Left kidney (tissue), 2 donors: ENCODE measurements around the gene MAEA. TPM values are rescaled to one million over a fixed set of nuclear protein-coding genes. Genes with fewer than 3 reads are reported as not detected.
"Not testable (repeated sequence)": the region's sequence is repeated elsewhere in the genome, so short reads cannot be mapped to it uniquely, and the experiment has no call there.

Experiments used
- DNase-seq: peaks from one replicate; pipeline ENCODE4 v3.0.0-alpha.2; 2013
- polyA plus RNA-seq: library from polyadenylated mRNA; unstranded; fragments of 120-200 nt; gene quantifications from one replicate; pipeline ENCODE4 v1.2.1, GENCODE V29; 2013; ENCODE audit not compliant: insufficient read length

MAEA gene
- polyA plus RNA-seq, 1 donor = 62.7 TPM

- no peak for DNase-seq
Observed at GRCh38 chr4:1334579-1334895, 44.8 kb downstream of the MAEA start.

GRCh38 chr4:1335193-1335883 is 45.6 kb downstream of the MAEA start:
- not testable (repeated sequence) for DNase-seq

- DNase-seq = no peak
Observed at GRCh38 chr4:1336088-1336491, 46.4 kb downstream of the MAEA start.

GRCh38 chr4:1337376-1337831 is 47.7 kb downstream of the MAEA start:
- DNase-seq = no peak

- DNase-seq = no peak
Observed at GRCh38 chr4:1337951-1338751, 48.5 kb downstream of the MAEA start.

- DNase-seq = no peak
Observed at GRCh38 chr4:1338752-1339414, 49.2 kb downstream of the MAEA start.

- no peak for DNase-seq
Observed at GRCh38 chr4:1339489-1339888, 49.8 kb downstream of the MAEA start.

- DNase-seq = no peak
Observed at GRCh38 chr4:1340181-1340747, 50.6 kb downstream of the MAEA start.

GRCh38 chr4:1340861-1341260 is 51.2 kb downstream of the MAEA start:
- no peak for DNase-seq

- no peak for DNase-seq
Observed at GRCh38 chr4:1342003-1342402, 52.3 kb downstream of the MAEA start.

- no peak for DNase-seq
Observed at GRCh38 chr4:1344696-1345095, 55.0 kb downstream of the MAEA start.

GRCh38 chr4:1345903-1346780 is 56.5 kb downstream of the MAEA start:
- DNase-seq = peak; percentile 74

GRCh38 chr4:1346781-1347409 is 57.2 kb downstream of the MAEA start, which contains the start of gene UVSSA:
Gene UVSSA (plus strand): TSS chr4:1347208. CDS start chr4:1348092, 884 bp downstream.
- peak; percentile 100 for DNase-seq

- peak; percentile 59 for DNase-seq
Observed at GRCh38 chr4:1347410-1347864, 57.7 kb downstream of the MAEA start.

- no peak for DNase-seq
Observed at GRCh38 chr4:1348014-1348513, 58.4 kb downstream of the MAEA start.

- DNase-seq = no peak
Observed at GRCh38 chr4:1348746-1349145, 59.1 kb downstream of the MAEA start.

- DNase-seq = no peak
Observed at GRCh38 chr4:1349359-1350168, 59.9 kb downstream of the MAEA start.

GRCh38 chr4:1350169-1350520 is 60.5 kb downstream of the MAEA start:
- DNase-seq = no peak

- DNase-seq = peak; percentile 66
Observed at GRCh38 chr4:1351854-1352566, 62.3 kb downstream of the MAEA start.
